Esophagus muscularis mucosa (tissue), 4 donors: Measurements from ENCODE around the gene TJP2. TPM values are rescaled to one million over a fixed set of nuclear protein-coding genes. Genes with fewer than 3 reads are reported as not detected.

ENCODE experiments used
- DNase-seq: peaks from one replicate; pipeline ENCODE4 v3.0.0-alpha.2; 2017; ENCODE audit errors: extremely low spot score
- H3K27ac ChIP-seq, 4 donors: fragments of 200-600 bp; sonication (generic); replicated peaks in 1 of 4; 1 replicate in 3 of 4; 2 replicates in 1 of 4; pipeline ENCODE4 v1.5.1; 2016 to 2019; ENCODE audit warnings: mild to moderate bottlenecking in 1 of 4
- H3K27me3 ChIP-seq, 4 donors: fragments of 200-600 bp; sonication (generic); one replicate each; pipeline versions ENCODE4 v1.5.1 to v1.6.0; 2016 to 2019
- H3K36me3 ChIP-seq, 4 donors: fragments of 200-600 bp; sonication (generic); one replicate each; pipeline ENCODE4 v1.5.1; 2016 to 2019
- H3K4me1 ChIP-seq, 4 donors: fragments of 200-600 bp; sonication (generic); one replicate each; pipeline ENCODE4 v1.5.1; 2016 to 2019
- H3K4me3 ChIP-seq, 4 donors: fragments of 200-600 bp; sonication (generic); 1 replicate in 2 of 4; 2 replicates in 2 of 4; pipeline ENCODE4 v1.5.1; 2016 to 2019; ENCODE audit warnings: mild to moderate bottlenecking in 4 of 4, moderate library complexity in 1 of 4
- H3K9me3 ChIP-seq, 4 donors: fragments of 200-600 bp; sonication (generic); 1 replicate in 3 of 4; 2 replicates in 1 of 4; pipeline ENCODE4 v1.5.1; 2016 to 2019
- EP300 ChIP-seq: sonication (generic); formaldehyde crosslinking; IDR thresholded peaks from one replicate; pipeline ENCODE4 v1.6.1; 2017; ENCODE audit warnings: antibody characterized with exemption
- POLR2A ChIP-seq: fragments of 450-650 bp; IDR thresholded peaks from one replicate; pipeline ENCODE4 v1.6.1; 2017; ENCODE audit warnings: antibody characterized with exemption, moderate library complexity, mild to moderate bottlenecking, low read depth
- POLR2AphosphoS5 ChIP-seq, 2 donors: sonication (generic); formaldehyde crosslinking; IDR thresholded peaks; one replicate each; pipeline ENCODE4 v1.6.1; 2017; ENCODE audit warnings: antibody characterized with exemption in 2 of 2
- WGBS: methylation state at CpG from one replicate; pipeline ENCODE4 v1.1.5; 2018; 5-methylcytosine and 5-hydroxymethylcytosine counted together
- intact Hi-C: fragments of 100-400 bp; cut with DNase I; formaldehyde crosslinking; loops from one replicate; pipeline ENCODE4 v1.15.1; 2023
- total RNA-seq, 4 donors: library from RNA; depleted of rRNA; stranded (reverse); fragments of >200 nt; gene quantifications; one replicate each; pipeline versions ENCODE4 v1.1.0 to v1.2.1, GENCODE V29; 2016
- TF ChIP-seq, protein P1 (sequence below), 3 experiments: fragments of 200-600 bp in 2 of 3; fragments of 450-650 bp in 1 of 3; sonication (generic) in 2 of 3; IDR thresholded peaks; one replicate each; pipeline ENCODE4 v1.5.1; 2017 to 2019; ENCODE audit warnings: antibody characterized with exemption in 3 of 3, mild to moderate bottlenecking in 2 of 3, moderate library complexity in 1 of 3

TJP2 gene
- total RNA-seq, 4 donors from 2014 or later = 101 to 172 (median 125) TPM

DNA sequence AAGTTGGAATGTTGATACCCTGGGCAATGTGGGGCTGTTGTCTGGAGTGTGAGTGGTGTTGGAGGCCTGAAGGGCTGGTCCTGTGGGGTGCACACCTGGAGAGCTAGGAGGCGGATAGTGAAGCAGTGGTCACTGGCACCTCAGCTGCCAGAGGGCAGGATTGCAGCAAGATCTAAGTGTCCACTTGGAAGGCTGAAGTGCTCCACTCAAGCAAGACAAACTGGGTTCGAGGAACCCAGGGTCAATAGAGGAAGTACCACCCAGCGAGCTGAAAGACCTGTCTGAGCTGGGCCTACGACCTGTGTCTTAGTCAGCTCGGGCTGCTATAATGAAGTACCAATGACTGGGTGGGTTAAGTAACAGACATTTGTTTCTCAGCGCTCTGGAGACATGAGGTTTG, 39.7 kb upstream of the TJP2 start:
- Histone ChIP-seq H3K27ac (no peak overlapping the region), H3K4me3 (no peak overlapping the region), H3K9me3 (no peaks in the 10 kb centered on the region), H3K36me3 (no peaks in the 10 kb centered on the region), H3K4me1 (peaks cover 22 to 37% (median 29%) of the 10 kb centered on the region in 4 donors), H3K27me3 (no peaks in the 10 kb centered on the region)
- intact Hi-C loops = no loop called here
- WGBS = 88% methylated on average over 6 of the region's 6 CpGs
- DNase-seq = peak; percentile 64
- TF ChIP-seq POLR2A = no peak
- TF ChIP-seq, protein P1, sequence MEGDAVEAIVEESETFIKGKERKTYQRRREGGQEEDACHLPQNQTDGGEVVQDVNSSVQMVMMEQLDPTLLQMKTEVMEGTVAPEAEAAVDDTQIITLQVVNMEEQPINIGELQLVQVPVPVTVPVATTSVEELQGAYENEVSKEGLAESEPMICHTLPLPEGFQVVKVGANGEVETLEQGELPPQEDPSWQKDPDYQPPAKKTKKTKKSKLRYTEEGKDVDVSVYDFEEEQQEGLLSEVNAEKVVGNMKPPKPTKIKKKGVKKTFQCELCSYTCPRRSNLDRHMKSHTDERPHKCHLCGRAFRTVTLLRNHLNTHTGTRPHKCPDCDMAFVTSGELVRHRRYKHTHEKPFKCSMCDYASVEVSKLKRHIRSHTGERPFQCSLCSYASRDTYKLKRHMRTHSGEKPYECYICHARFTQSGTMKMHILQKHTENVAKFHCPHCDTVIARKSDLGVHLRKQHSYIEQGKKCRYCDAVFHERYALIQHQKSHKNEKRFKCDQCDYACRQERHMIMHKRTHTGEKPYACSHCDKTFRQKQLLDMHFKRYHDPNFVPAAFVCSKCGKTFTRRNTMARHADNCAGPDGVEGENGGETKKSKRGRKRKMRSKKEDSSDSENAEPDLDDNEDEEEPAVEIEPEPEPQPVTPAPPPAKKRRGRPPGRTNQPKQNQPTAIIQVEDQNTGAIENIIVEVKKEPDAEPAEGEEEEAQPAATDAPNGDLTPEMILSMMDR (IDR thresholded peaks at IDR 0.05) = no peak
- no peak for TF ChIP-seq POLR2AphosphoS5 (IDR thresholded peaks at IDR 0.05)
- no peak for TF ChIP-seq EP300

DNA sequence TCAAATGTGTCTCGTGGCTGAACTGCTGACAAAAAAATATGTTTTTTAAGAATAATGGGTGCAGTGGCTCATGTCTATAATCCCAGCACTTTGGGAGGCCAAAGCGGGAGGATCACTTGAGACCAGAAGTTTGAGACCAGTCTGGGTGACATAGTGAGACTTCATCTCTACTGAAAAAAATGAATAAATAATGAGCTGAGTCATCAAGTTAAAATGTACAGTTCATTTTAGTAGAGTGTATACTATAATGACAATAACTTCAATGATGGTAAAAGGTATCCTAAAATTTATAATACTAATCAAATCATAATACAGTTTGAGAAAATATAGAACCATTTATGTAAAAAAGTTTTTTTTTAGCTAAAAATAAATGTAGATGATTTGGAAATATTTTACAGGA, 37.9 kb upstream of the TJP2 start:
- Histone ChIP-seq H3K27me3 (no peaks in the 10 kb centered on the region), H3K4me3 (no peak overlapping the region), H3K27ac (no peak overlapping the region), H3K36me3 (no peaks in the 10 kb centered on the region), H3K9me3 (no peaks in the 10 kb centered on the region), H3K4me1 (peaks cover 11 to 22% (median 16%) of the 10 kb centered on the region in 4 donors)
- WGBS = 91% methylated on average over 2 of the region's 2 CpGs
- peak; percentile 8 for DNase-seq
- TF ChIP-seq EP300 (no peak), POLR2AphosphoS5 (IDR thresholded peaks at IDR 0.05) (no peak), POLR2A (no peak)
- TF ChIP-seq, protein P1 (IDR thresholded peaks at IDR 0.05) = no peak
- intact Hi-C loops = no loop called here

DNA sequence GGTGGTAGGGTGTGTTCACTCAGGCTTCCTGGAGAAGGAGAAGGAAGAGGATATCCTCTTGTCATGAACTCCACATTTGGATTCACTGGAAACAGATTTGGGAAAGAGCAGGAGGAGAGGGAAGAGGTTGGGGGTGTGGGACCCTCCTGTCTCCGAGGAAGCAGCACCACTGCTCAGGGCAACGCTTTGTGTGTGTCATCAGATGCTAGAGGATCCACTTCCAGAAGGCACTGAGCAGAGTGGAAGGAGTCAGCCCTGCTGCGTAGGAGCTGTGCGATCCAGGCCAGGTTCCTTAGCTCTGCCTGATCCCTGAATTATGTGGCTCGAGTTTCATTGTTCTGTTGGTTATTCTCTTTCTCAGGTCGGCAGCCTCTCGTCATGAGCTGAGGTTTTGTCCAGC, 37.3 kb upstream of the TJP2 start:
- TF ChIP-seq POLR2A = no peak
- TF ChIP-seq EP300 = no peak
- no peak for TF ChIP-seq POLR2AphosphoS5 (IDR thresholded peaks at IDR 0.05)
- TF ChIP-seq, protein P1 (IDR thresholded peaks at IDR 0.05) = no peak
- WGBS = 86% methylated on average over 7 of the region's 7 CpGs
- DNase-seq = peak; percentile 86
- Histone ChIP-seq H3K4me1 (peaks cover 6 to 16% (median 10%) of the 10 kb centered on the region in 4 donors), H3K27me3 (no peaks in the 10 kb centered on the region), H3K27ac (peak overlapping the region in 1 of 4 donors; percentile 26), H3K36me3 (no peaks in the 10 kb centered on the region), H3K4me3 (no peak overlapping the region), H3K9me3 (no peaks in the 10 kb centered on the region)
- intact Hi-C loops = no loop called here

DNA sequence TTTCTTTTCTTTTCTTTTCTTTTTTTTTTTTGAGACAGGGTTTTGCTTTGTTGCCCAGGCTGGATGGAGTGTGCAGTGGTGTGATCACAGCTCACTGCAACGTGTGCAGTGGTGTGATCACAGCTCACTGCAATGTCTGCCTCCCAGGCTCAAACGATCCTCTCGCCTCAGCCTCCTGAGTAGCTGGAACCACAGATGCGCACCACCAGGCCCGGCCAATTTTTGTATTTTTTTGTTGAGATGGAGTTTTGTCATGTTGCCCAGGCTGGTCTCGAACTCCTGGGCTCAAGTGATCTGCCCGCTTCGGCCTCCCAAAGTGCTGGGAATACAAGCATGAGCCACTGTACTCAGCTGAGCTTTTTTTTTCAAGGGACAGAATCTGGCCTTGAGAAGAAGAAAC, 36.8 kb upstream of the TJP2 start:
- H3K4me3 ChIP-seq = no peak overlapping the region
- H3K27me3 ChIP-seq = no peaks in the 10 kb centered on the region
- 95% methylated on average over 8 of the region's 8 CpGs for WGBS
- no peaks in the 10 kb centered on the region for H3K9me3 ChIP-seq
- TF ChIP-seq, protein P1 (IDR thresholded peaks at IDR 0.05) = no peak
- TF ChIP-seq POLR2A (no peak), EP300 (no peak), POLR2AphosphoS5 (IDR thresholded peaks at IDR 0.05) (no peak)
- H3K27ac ChIP-seq = no peak overlapping the region
- no peaks in the 10 kb centered on the region for H3K36me3 ChIP-seq
- intact Hi-C loops = no loop called here
- peaks cover 5 to 16% (median 7%) of the 10 kb centered on the region in 4 donors for H3K4me1 ChIP-seq
- no peak for DNase-seq

DNA sequence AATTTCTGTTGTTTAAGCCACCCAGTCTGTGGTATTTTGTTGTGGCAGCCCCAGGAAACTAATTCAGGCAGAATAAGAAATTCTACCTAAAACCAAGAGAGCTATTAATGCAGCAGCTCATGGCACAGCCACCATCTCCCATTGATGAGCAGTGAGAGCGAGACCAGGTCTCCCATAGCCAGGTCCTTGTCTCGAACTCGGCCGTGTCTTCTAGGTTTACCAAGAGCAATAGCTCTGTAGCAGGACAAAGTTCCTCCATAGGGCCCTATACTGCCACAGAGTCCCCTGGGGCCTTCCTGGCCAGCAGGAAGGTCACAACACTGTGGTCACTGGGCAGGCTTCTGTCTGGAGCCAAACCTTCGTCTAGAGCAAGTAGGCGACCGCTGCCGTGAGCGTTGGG, 34.5 kb upstream of the TJP2 start:
- Histone ChIP-seq H3K4me3 (no peak overlapping the region), H3K27ac (no peak overlapping the region)
- intact Hi-C loops = no loop called here

More for the DNA sequence above, 34.5 kb upstream of the TJP2 start:
- DNase-seq = peak; percentile 84
- WGBS = 93% methylated on average over 3 of the region's 9 CpGs
- Histone ChIP-seq H3K9me3 (no peaks in the 10 kb centered on the region), H3K27me3 (no peaks in the 10 kb centered on the region), H3K4me1 (peaks cover 0 to 16% (median 8%) of the 10 kb centered on the region in 4 donors), H3K36me3 (no peaks in the 10 kb centered on the region)
- TF ChIP-seq POLR2A (no peak), EP300 (no peak), POLR2AphosphoS5 (IDR thresholded peaks at IDR 0.05) (no peak)
- TF ChIP-seq, protein P1 (IDR thresholded peaks at IDR 0.05) = no peak
